K562 (cell line): Measurements from ENCODE around the gene TLX2. TPM values are rescaled to one million over a fixed set of nuclear protein-coding genes. Genes with fewer than 3 reads are reported as not detected.
A peak's percentile ranks its signal among the peaks of the same experiment; 100 is the strongest.

Source experiments
- ARID1B ChIP-seq: fragments of 450-650 bp; IDR thresholded peaks from 2 replicates; pipeline ENCODE4 v1.6.1; 2016; ENCODE audit warnings: antibody characterized with exemption, mild to moderate bottlenecking, inconsistent platforms
- ARID2 ChIP-seq: fragments of 450-650 bp; IDR thresholded peaks from 2 replicates; pipeline ENCODE4 v1.6.1; 2017; ENCODE audit warnings: antibody characterized with exemption, mild to moderate bottlenecking
- DPF2 ChIP-seq: fragments of 450-650 bp; IDR thresholded peaks from 2 replicates; pipeline ENCODE4 v1.6.1; 2016
- HDAC8 ChIP-seq: fragments of 450-650 bp; IDR thresholded peaks from 2 replicates; pipeline ENCODE4 v1.6.1; 2016; ENCODE audit warnings: mild to moderate bottlenecking, missing genetic modification characterization, moderate library complexity, missing compliant biosample characterization
- IRF2 ChIP-seq: sonication (generic); formaldehyde crosslinking; IDR thresholded peaks from 2 replicates; pipeline ENCODE4 v1.8.1; 2022; ENCODE audit warnings: mild to moderate bottlenecking, missing genetic modification reagents
- MAX ChIP-seq: sonication (generic); formaldehyde crosslinking; IDR thresholded peaks from 2 replicates; pipeline ENCODE4 v1.9.0; 2022; ENCODE audit warnings: mild to moderate bottlenecking, missing genetic modification reagents
- MTA3 ChIP-seq: fragments of 450-650 bp; formaldehyde crosslinking; IDR thresholded peaks from 2 replicates; pipeline ENCODE4 v1.6.1; 2017; ENCODE audit warnings: mild to moderate bottlenecking, borderline replicate concordance
- MXI1 ChIP-seq: IDR thresholded peaks from 2 replicates; pipeline ENCODE4 v1.6.1; 2011; ENCODE audit warnings: low read depth, mild to moderate bottlenecking, improper control_type of control experiment, low read length
- NFATC3 ChIP-seq: fragments of 450-650 bp; IDR thresholded peaks from 2 replicates; pipeline ENCODE4 v1.6.1; 2017; ENCODE audit warnings: mild to moderate bottlenecking
- POLR3A ChIP-seq: IDR thresholded peaks from 2 replicates; pipeline ENCODE4 v1.6.1; 2011; ENCODE audit warnings: borderline replicate concordance, mild to moderate bottlenecking, moderate library complexity; ENCODE audit not compliant: insufficient read length, insufficient read depth; ENCODE audit errors: extremely low read depth
- RAD51 ChIP-seq: fragments of 450-650 bp; IDR thresholded peaks from 2 replicates; pipeline ENCODE4 v1.7.1; 2016; ENCODE audit warnings: low read depth, mild to moderate bottlenecking, borderline replicate concordance
- RBM25 ChIP-seq: fragments of 200-400 bp; formaldehyde crosslinking; IDR thresholded peaks from 2 replicates; pipeline ENCODE4 v1.6.1; 2018; ENCODE audit warnings: low read length, low read depth, moderate library complexity; ENCODE audit not compliant: severe bottlenecking
- RHOXF2B ChIP-seq: fragments of 250-450 bp; sonication (Bioruptor Pico); conservative IDR thresholded peaks from 2 replicates; pipeline ENCODE4 v1.5.1; 2021
- SAP30 ChIP-seq: fragments of 200-600 bp; sonication (generic); IDR thresholded peaks from 2 replicates; pipeline ENCODE4 v1.6.1; 2012; ENCODE audit warnings: borderline replicate concordance, low read depth, mild to moderate bottlenecking, moderate library complexity, low read length, control low read depth, inconsistent platforms; ENCODE audit not compliant: insufficient read depth, poor library complexity, severe bottlenecking
- SMARCE1 ChIP-seq: fragments of 450-650 bp; IDR thresholded peaks from 2 replicates; pipeline ENCODE4 v1.7.1; 2016; ENCODE audit warnings: mild to moderate bottlenecking
- TBL1XR1 ChIP-seq, 2 experiments: IDR thresholded peaks; 2 replicates each; pipeline ENCODE4 v1.6.1; 2012; ENCODE audit warnings: improper control_type of control experiment in 2 of 2, low read length in 2 of 2, mild to moderate bottlenecking in 1 of 2
- TFAP4 ChIP-seq: sonication (generic); formaldehyde crosslinking; IDR thresholded peaks from 2 replicates; pipeline ENCODE4 v1.8.0; 2022; ENCODE audit warnings: missing genetic modification reagents, mild to moderate bottlenecking, moderate library complexity, borderline replicate concordance
- TFE3 ChIP-seq: fragments of 450-650 bp; formaldehyde crosslinking; IDR thresholded peaks from 2 replicates; pipeline ENCODE4 v1.4.0; 2020; ENCODE audit warnings: mild to moderate bottlenecking, mixed read lengths
- WHSC1 ChIP-seq: IDR thresholded peaks from one replicate; pipeline ENCODE4 v1.6.1; 2012; ENCODE audit warnings: low read length, control low read depth, inconsistent platforms
- XRCC5 ChIP-seq: fragments of 200-400 bp; formaldehyde crosslinking; IDR thresholded peaks from 2 replicates; pipeline ENCODE4 v1.6.1; 2017; ENCODE audit warnings: low read depth, mild to moderate bottlenecking, low read length
- ZC3H8 ChIP-seq: fragments of 450-650 bp; IDR thresholded peaks from 2 replicates; pipeline ENCODE4 v1.6.1; 2017
- ZNF395 ChIP-seq: fragments of 200-800 bp; sonication (Bioruptor generic); IDR thresholded peaks from 2 replicates; pipeline ENCODE4 v1.6.1; 2017; ENCODE audit warnings: missing genetic modification characterization, missing compliant biosample characterization
- ZNF740 ChIP-seq, 3 experiments: fragments of 200-800 bp in 1 of 3; sonication (Bioruptor generic) in 1 of 3; sonication (generic) in 1 of 3; formaldehyde crosslinking in 1 of 3; IDR thresholded peaks; 2 replicates each; pipeline versions ENCODE4 v1.6.1 to v1.8.0; 2016 to 2022; ENCODE audit warnings: mild to moderate bottlenecking in 2 of 3, missing compliant biosample characterization in 2 of 3, missing genetic modification characterization in 2 of 3, missing genetic modification reagents in 1 of 3
- polyA plus RNA-seq, 8 experiments: library from polyadenylated mRNA; depleted of rRNA in 4 of 8; stranded (reverse) in 5 of 8; unstranded in 3 of 8; fragments of >200 nt; fragmentation: Nextera tagmentation in 2 of 8; fragmentation: Illumina TruSeq in 1 of 8; extraction: Ambion mirVana in 2 of 8; extraction: Trizol in 1 of 8; gene quantifications; 2 replicates each; pipeline versions ENCODE4 v1.2.1 to v1.2.3, GENCODE V29; 2011 to 2014; ENCODE audit warnings: inconsistent platforms in 1 of 8, missing spikeins in 1 of 8
- total RNA-seq, 7 experiments: library from RNA; depleted of rRNA in 6 of 7; stranded (reverse); fragments of >200 nt in 6 of 7; fragmentation: Illumina TruSeq in 2 of 7; extraction: Trizol in 2 of 7; gene quantifications; 2 replicates each; pipeline versions ENCODE4 v1.2.1 to v1.2.3, GENCODE V29; 2011 to 2021; ENCODE audit warnings: low replicate concordance in 1 of 7

TLX2 gene
- total and polyA plus RNA-seq, 9 of the 15 experiments (the other 6 are each of a cell fraction or from before 2014, with no cell fraction given): not detected

- peak; percentile 58; the same call in 1 of the 2 replicates for TF ChIP-seq ZNF740 (CRISPR knock-in tag; IDR thresholded peaks at IDR 0.05)
- peak in 1 of 2 experiments; percentile 94; a peak in 2 of 4 replicates for TF ChIP-seq ZNF740 (tag; IDR thresholded peaks at IDR 0.05)
- no peak for TF ChIP-seq XRCC5
- no peak for TF ChIP-seq HDAC8 (tag)
- no peak for TF ChIP-seq TFE3 (CRISPR knock-in tag)
- TF ChIP-seq MAX (CRISPR knock-in tag): no peak
- TF ChIP-seq MXI1: no peak
- no peak for TF ChIP-seq RBM25
- TF ChIP-seq MTA3: no peak
- 0 out of 2 replicates have a peak, but pooled peaks have one; percentile 11 for TF ChIP-seq SMARCE1
- TF ChIP-seq ZC3H8: no peak
- TF ChIP-seq RAD51: no peak
- TF ChIP-seq SAP30: no peak
- peak in 1 of 2 experiments; percentile 0; a peak in 1 of 4 replicates for TF ChIP-seq TBL1XR1 (IDR thresholded peaks at IDR 0.05; ENCODE audit: low read length in 2 of 2)
- peak; percentile 38; the same call in 1 of the 2 replicates for TF ChIP-seq ARID1B
- TF ChIP-seq WHSC1: no peak
- TF ChIP-seq NFATC3: no peak
- TF ChIP-seq ARID2: no peak
- TF ChIP-seq POLR3A: no peak
- no peak for TF ChIP-seq TFAP4 (CRISPR knock-in tag)
- TF ChIP-seq IRF2 (CRISPR knock-in tag): no peak
- no peak for TF ChIP-seq RHOXF2B
- 0 out of 2 replicates have a peak, but pooled peaks have one; percentile 13 for TF ChIP-seq DPF2
- peak; percentile 78; the same call in 1 of the 2 replicates for TF ChIP-seq ZNF395 (CRISPR knock-in tag)
Measured at GRCh38 chr2:74507926-74508520, 6.2 kb upstream of the TLX2 start (continued).
